Cardiac septum (tissue), 1 donor: Measurements from ENCODE around the gene TMEM140. TPM values are rescaled to one million over a fixed set of nuclear protein-coding genes. Genes with fewer than 3 reads are reported as not detected.
"Not testable (repeated sequence)": the region's sequence is repeated elsewhere in the genome, so short reads cannot be mapped to it uniquely, and the experiment has no call there.

Experiments
- DNase-seq: peaks from one replicate; pipeline ENCODE4 v3.0.0-alpha.2; 2020; ENCODE audit warnings: low spot score
- intact Hi-C: fragments of 100-400 bp; cut with DNase I; formaldehyde crosslinking; loops from one replicate; pipeline ENCODE4 v1.14.0; 2022
- total RNA-seq: library from RNA; stranded (reverse); fragmentation: NEBNext Ultra II Directional; extraction: Animal tissue kit (Norgen Biotek cat#: 25700); gene quantifications from one replicate; pipeline ENCODE4 v1.2.1, GENCODE V29; 2021
- donor health status: DM: no; HTN: no; CAD: no.

Gene TMEM140
- total RNA-seq, 1 donor from 2014 or later: 15.2 TPM

- intact Hi-C loops: loop anchor here (1.0 to 5.0 kb wide), 4 partner anchors 23 to 538 kb away; partner anchors contain the start of gene AGBL3
- DNase-seq: peak; percentile 97
These were observed 22.6 kb downstream of the TMEM140 start, which contains the start of gene CYREN for GRCh38 chr7:135170274-135170997. Gene CYREN, minus strand, starts transcription at chr7:135170707. Its CDS starts 1,785 bp downstream, at chr7:135168922.

GRCh38 chr7:135170998-135171481, 23.2 kb downstream of the TMEM140 start:
- intact Hi-C loops: loop anchor here (1.0 to 5.0 kb wide), 4 partner anchors 24 to 539 kb away; partner anchors contain the start of gene AGBL3
- not testable (repeated sequence) for DNase-seq

GRCh38 chr7:135171581-135172291, 23.9 kb downstream of the TMEM140 start:
- intact Hi-C loops: loop anchor here (5.0 kb wide), 2 partner anchors 484 to 539 kb away; no protein-coding TSS in a partner anchor
- DNase-seq: not testable (repeated sequence)

GRCh38 chr7:135173916-135174315, 26.0 kb downstream of the TMEM140 start:
- intact Hi-C loops: loop anchor here (5.0 kb wide), 2 partner anchors 487 to 542 kb away; no protein-coding TSS in a partner anchor
- DNase-seq: not testable (repeated sequence)

- no peak for DNase-seq
These were observed 27.1 kb downstream of the TMEM140 start for GRCh38 chr7:135174941-135175340.

GRCh38 chr7:135175931-135176330, 28.1 kb downstream of the TMEM140 start:
- intact Hi-C loops: no loop called here
- DNase-seq: no peak

More at GRCh38 chr7:135174941-135175340, 27.1 kb downstream of the TMEM140 start:
- intact Hi-C loops: loop anchor here (5.0 kb wide), 2 partner anchors 488 to 543 kb away; no protein-coding TSS in a partner anchor

- intact Hi-C loops: no loop called here
- no peak for DNase-seq
These were observed 29.3 kb downstream of the TMEM140 start for GRCh38 chr7:135177028-135177696.

GRCh38 chr7:135178364-135178763, 30.5 kb downstream of the TMEM140 start:
- DNase-seq: no peak
- intact Hi-C loops: no loop called here

- intact Hi-C loops: no loop called here
- no peak for DNase-seq
These were observed 31.6 kb downstream of the TMEM140 start for GRCh38 chr7:135179321-135179925.

GRCh38 chr7:135180122-135180521, 32.2 kb downstream of the TMEM140 start:
- intact Hi-C loops: no loop called here
- DNase-seq: no peak

- intact Hi-C loops: no loop called here
- no peak for DNase-seq
These were observed 33.5 kb downstream of the TMEM140 start for GRCh38 chr7:135181261-135181928.

GRCh38 chr7:135181929-135182678, 34.2 kb downstream of the TMEM140 start:
- no peak for DNase-seq
- intact Hi-C loops: no loop called here

GRCh38 chr7:135183478-135183877, 35.6 kb downstream of the TMEM140 start:
- no peak for DNase-seq
- intact Hi-C loops: no loop called here

GRCh38 chr7:135184254-135184841, 36.5 kb downstream of the TMEM140 start:
- no peak for DNase-seq
- intact Hi-C loops: no loop called here

- no peak for DNase-seq
- intact Hi-C loops: no loop called here
These were observed 37.8 kb downstream of the TMEM140 start for GRCh38 chr7:135185471-135186260.

- intact Hi-C loops: no loop called here
- no peak for DNase-seq
These were observed 38.3 kb downstream of the TMEM140 start for GRCh38 chr7:135186261-135186540.

GRCh38 chr7:135186841-135187253, 39.0 kb downstream of the TMEM140 start:
- DNase-seq: no peak
- intact Hi-C loops: no loop called here
